ENCODE results near the gene VRK3. TPM values are rescaled to one million over a fixed set of nuclear protein-coding genes. Genes with fewer than 3 reads are reported as not detected.

Gene VRK3
- total RNA-seq, 1 experiment from 2014 or later = 46.3 TPM

DNA sequence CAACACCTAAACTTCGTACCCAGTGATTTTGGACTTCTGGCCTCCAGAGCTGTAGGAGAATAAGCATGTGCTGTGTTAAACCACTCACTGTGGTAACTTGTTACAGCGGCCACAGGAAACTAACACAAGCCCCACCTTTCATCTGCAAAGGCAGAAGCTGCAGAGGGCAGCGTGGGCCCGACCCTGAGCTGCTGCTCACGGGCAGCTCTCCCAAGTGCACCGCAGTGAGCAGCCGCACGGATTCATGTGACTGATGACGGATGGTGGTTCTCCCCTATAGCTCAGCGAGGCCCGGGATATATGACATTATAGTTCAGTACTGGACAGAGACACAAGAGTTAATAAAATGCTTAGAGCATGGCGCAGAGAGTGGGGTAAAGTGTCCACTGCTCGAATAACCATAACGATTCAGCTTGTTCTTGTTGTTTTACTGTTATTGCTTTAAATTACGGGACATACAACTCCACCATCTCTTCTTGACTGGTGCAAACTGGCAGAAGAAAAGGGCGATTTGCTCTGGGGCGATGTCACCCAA lies 21.9 kb downstream of the VRK3 start:
- CTCF ChIA-PET = no interaction called here
- Histone ChIP-seq H3K27me3 (replicated peaks; ENCODE audit: control insufficient read depth, insufficient read depth, low read length) (no peaks in the 10 kb centered on the region), H3K4me3 (ENCODE audit: low read depth, low read length) (no peak overlapping the region), H3K4me1 (no peaks in the 10 kb centered on the region), H3K9me3 (no peaks in the 10 kb centered on the region), H3K36me3 (ENCODE audit: control insufficient read depth, insufficient read depth, low read length) (peaks cover 2% of the 10 kb centered on the region; the same call in 1 of the 2 replicates)
- Mint-ChIP-seq H3K9me3 (ENCODE audit: unreplicated experiment) (no peaks in the 10 kb centered on the region), H3K4me3 (ENCODE audit: unreplicated experiment) (no peak overlapping the region), H3K27ac (ENCODE audit: unreplicated experiment) (no peak overlapping the region), H3K4me1 (ENCODE audit: low read depth, unreplicated experiment) (no peaks in the 10 kb centered on the region), H3K36me3 (ENCODE audit: insufficient read depth, unreplicated experiment) (peaks cover 39% of the 10 kb centered on the region), H3K27me3 (ENCODE audit: insufficient read depth, unreplicated experiment) (no peaks in the 10 kb centered on the region)
- no peak for TF ChIP-seq CTCF (IDR thresholded peaks at IDR 0.05; ENCODE audit: insufficient read depth in 1 of 2, low read depth in 1 of 2, low read length in 1 of 2, severe bottlenecking in 1 of 2, unreplicated experiment in 1 of 2)
- POLR2A ChIA-PET = no interaction called here
- intact Hi-C loops (cut with micrococcal nuclease; ENCODE audit: unreplicated experiment) = no loop called here
- no TSS peak for BruUV-seq (replicated peaks)
- DNase-seq = no peak

DNA sequence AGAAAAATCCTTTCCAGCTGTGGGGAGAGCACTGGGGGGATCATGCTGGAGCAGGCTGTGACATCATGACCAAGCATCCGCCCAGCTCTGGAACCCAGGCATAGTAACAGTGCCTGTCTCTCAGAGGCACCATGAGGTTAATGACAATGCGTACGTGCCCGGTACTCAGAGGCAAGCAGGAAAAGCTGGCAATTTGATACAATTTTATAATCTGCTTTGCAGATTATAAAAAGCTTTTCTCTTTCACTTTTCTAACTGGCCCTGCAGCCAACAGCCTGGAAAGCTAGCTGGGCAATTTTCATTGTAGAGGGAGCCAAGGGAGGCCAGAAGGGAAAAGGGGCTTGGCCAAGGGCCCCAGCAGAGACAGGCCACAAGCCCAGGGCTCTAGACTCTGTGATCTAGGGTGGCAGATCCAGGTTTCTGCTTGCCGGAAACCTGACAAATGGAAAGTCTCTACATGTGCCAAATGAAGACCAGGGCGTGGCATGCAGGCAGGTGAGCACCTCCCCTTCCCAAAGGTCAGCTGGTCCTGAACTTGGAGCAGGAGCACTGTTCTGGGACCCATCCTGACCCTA lies 22.7 kb downstream of the VRK3 start:
- Mint-ChIP-seq H3K27me3 (ENCODE audit: insufficient read depth, unreplicated experiment) (no peaks in the 10 kb centered on the region), H3K4me3 (ENCODE audit: unreplicated experiment) (no peak overlapping the region), H3K36me3 (ENCODE audit: insufficient read depth, unreplicated experiment) (peaks cover 40% of the 10 kb centered on the region), H3K9me3 (ENCODE audit: unreplicated experiment) (no peaks in the 10 kb centered on the region), H3K27ac (ENCODE audit: unreplicated experiment) (no peak overlapping the region), H3K4me1 (ENCODE audit: low read depth, unreplicated experiment) (no peaks in the 10 kb centered on the region)
- Histone ChIP-seq H3K4me3 (ENCODE audit: low read depth, low read length) (no peak overlapping the region), H3K4me1 (no peaks in the 10 kb centered on the region), H3K36me3 (ENCODE audit: control insufficient read depth, insufficient read depth, low read length) (peaks cover 2% of the 10 kb centered on the region; the same call in 1 of the 2 replicates), H3K9me3 (no peaks in the 10 kb centered on the region), H3K27me3 (replicated peaks; ENCODE audit: control insufficient read depth, insufficient read depth, low read length) (no peaks in the 10 kb centered on the region)
- CTCF ChIA-PET = no interaction called here
- no peak for TF ChIP-seq CTCF (IDR thresholded peaks at IDR 0.05; ENCODE audit: insufficient read depth in 1 of 2, low read depth in 1 of 2, low read length in 1 of 2, severe bottlenecking in 1 of 2, unreplicated experiment in 1 of 2)
- no TSS peak for BruUV-seq (replicated peaks)
- intact Hi-C loops (cut with micrococcal nuclease; ENCODE audit: unreplicated experiment) = no loop called here
- DNase-seq = no peak
- POLR2A ChIA-PET = no interaction called here

- H3K4me3 Mint-ChIP-seq (ENCODE audit: unreplicated experiment) = no peak overlapping the region
- ChIA-PET POLR2A (no interaction called here), CTCF (interaction anchor here (1.0 kb wide), 1 partner anchor 24 kb away, joined by 4 read pairs; the partner anchor contains the start of gene ZNF473)
- H3K9me3 Mint-ChIP-seq (ENCODE audit: unreplicated experiment) = no peaks in the 10 kb centered on the region
- TF ChIP-seq CTCF (IDR thresholded peaks at IDR 0.05; ENCODE audit: insufficient read depth in 1 of 2, low read depth in 1 of 2, low read length in 1 of 2, severe bottlenecking in 1 of 2, unreplicated experiment in 1 of 2) = no peak
- no peaks in the 10 kb centered on the region for H3K4me1 Mint-ChIP-seq (ENCODE audit: low read depth, unreplicated experiment)
- H3K27me3 ChIP-seq (replicated peaks; ENCODE audit: control insufficient read depth, insufficient read depth, low read length) = no peaks in the 10 kb centered on the region
- H3K27ac Mint-ChIP-seq (ENCODE audit: unreplicated experiment) = no peak overlapping the region
- no peaks in the 10 kb centered on the region for H3K27me3 Mint-ChIP-seq (ENCODE audit: insufficient read depth, unreplicated experiment)
- intact Hi-C loops (cut with micrococcal nuclease; ENCODE audit: unreplicated experiment) = no loop called here
- H3K36me3 ChIP-seq (ENCODE audit: control insufficient read depth, insufficient read depth, low read length) = peaks cover 2% of the 10 kb centered on the region; the same call in 1 of the 2 replicates
- no peak overlapping the region for H3K4me3 ChIP-seq (ENCODE audit: low read depth, low read length)
- no peaks in the 10 kb centered on the region for H3K9me3 ChIP-seq
- DNase-seq = no peak
- no peaks in the 10 kb centered on the region for H3K4me1 ChIP-seq
- BruUV-seq (replicated peaks) = no TSS peak
- peaks cover 36% of the 10 kb centered on the region for H3K36me3 Mint-ChIP-seq (ENCODE audit: insufficient read depth, unreplicated experiment)
Observed at GRCh38 chr19:50001775-50002174, 23.4 kb downstream of the VRK3 start.

Measured in Caco-2 (cell line).